A673 (cell line): ENCODE results near the gene WASF1. TPM values are rescaled to one million over a fixed set of nuclear protein-coding genes. Genes with fewer than 3 reads are reported as not detected.
"Not testable (repeated sequence)": the region's sequence is repeated elsewhere in the genome, so short reads cannot be mapped to it uniquely, and the experiment has no call there.

Source experiments
- BruUV-seq: library from RNA; stranded (reverse); fragments of 400-500 nt; replicated peaks from 2 replicates; lab custom pipeline; 2021; lab: Mats Ljungman, UMichigan
- CTCF ChIA-PET: fragments of 300-600 bp; sonication (Branson Sonifier 250); formaldehyde crosslinking; loops from one replicate; lab custom pipeline; 2022; ENCODE audit warnings: antibody characterized with exemption; lab: Charles Lee
- POLR2A ChIA-PET: fragments of 300-600 bp; sonication (Branson Sonifier 250); formaldehyde crosslinking; loops from one replicate; lab custom pipeline; 2022; ENCODE audit warnings: antibody characterized with exemption; ENCODE audit not compliant: low non-redundant PET; lab: Charles Lee
- DNase-seq: peaks from one replicate; pipeline ENCODE4 v3.0.0-alpha.2; 2015; ENCODE audit warnings: low spot score
- H3K27ac ChIP-seq: fragments of 200-600 bp; sonication (generic); 2 replicates; pipeline ENCODE4 v1.5.1; 2016; ENCODE audit warnings: mixed run types, low read depth, mild to moderate bottlenecking, mixed read lengths, antibody characterized with exemption, low read length; ENCODE audit not compliant: poor library complexity, severe bottlenecking
- H3K27me3 ChIP-seq: fragments of 200-600 bp; sonication (generic); replicated peaks from 2 replicates; pipeline ENCODE4 v1.6.1; 2017; ENCODE audit warnings: mixed run types, low read depth, mild to moderate bottlenecking, mixed read lengths, antibody characterized with exemption, low read length; ENCODE audit not compliant: insufficient read depth, poor library complexity
- H3K36me3 ChIP-seq: fragments of 200-600 bp; sonication (generic); 2 replicates; pipeline ENCODE4 v1.6.1; 2016; ENCODE audit warnings: mixed run types, mild to moderate bottlenecking, mixed read lengths, antibody characterized with exemption, low read length; ENCODE audit not compliant: insufficient read depth, poor library complexity, severe bottlenecking
- H3K4me1 ChIP-seq: fragments of 200-600 bp; sonication (generic); 2 replicates; pipeline ENCODE4 v1.6.1; 2017; ENCODE audit warnings: mixed run types, mild to moderate bottlenecking, mixed read lengths, antibody characterized with exemption, low read length; ENCODE audit not compliant: insufficient read depth, poor library complexity, severe bottlenecking
- H3K4me3 ChIP-seq: fragments of 200-600 bp; sonication (generic); 2 replicates; pipeline ENCODE4 v1.5.1; 2016; ENCODE audit warnings: low read depth, mixed run types, mild to moderate bottlenecking, mixed read lengths, low read length; ENCODE audit not compliant: poor library complexity, severe bottlenecking
- H3K9me3 ChIP-seq: fragments of 200-600 bp; sonication (generic); 2 replicates; pipeline ENCODE4 v1.6.1; 2016; ENCODE audit warnings: mixed run types, low read depth, mild to moderate bottlenecking, mixed read lengths, antibody characterized with exemption, low read length; ENCODE audit not compliant: poor library complexity, severe bottlenecking
- EZH2 ChIP-seq: fragments of 200-600 bp; sonication (generic); IDR thresholded peaks from 2 replicates; pipeline ENCODE4 v1.6.1; 2017; ENCODE audit warnings: borderline replicate concordance, low read depth, mild to moderate bottlenecking, mixed read lengths, antibody characterized with exemption, low read length; ENCODE audit not compliant: poor library complexity, severe bottlenecking
- intact Hi-C: fragments of 100-400 bp; cut with micrococcal nuclease; formaldehyde crosslinking; loops from one replicate; pipeline ENCODE4 v1.10.0; 2022; ENCODE audit not compliant: unreplicated experiment
- total RNA-seq: library from RNA; stranded (reverse); gene quantifications from 2 replicates; pipeline ENCODE4 v1.2.3, GENCODE V29; 2021
- TF ChIP-seq, protein P1 (sequence below): fragments of 300-800, 200-600 bp; sonication (generic); conservative IDR thresholded peaks from 2 replicates; pipeline ENCODE4 v1.5.1; 2017; ENCODE audit warnings: low read depth, mild to moderate bottlenecking, antibody characterized with exemption, low read length, moderate library complexity, mixed read lengths

Gene WASF1
- total RNA-seq, 1 experiment from 2014 or later, result 159 TPM

DNA sequence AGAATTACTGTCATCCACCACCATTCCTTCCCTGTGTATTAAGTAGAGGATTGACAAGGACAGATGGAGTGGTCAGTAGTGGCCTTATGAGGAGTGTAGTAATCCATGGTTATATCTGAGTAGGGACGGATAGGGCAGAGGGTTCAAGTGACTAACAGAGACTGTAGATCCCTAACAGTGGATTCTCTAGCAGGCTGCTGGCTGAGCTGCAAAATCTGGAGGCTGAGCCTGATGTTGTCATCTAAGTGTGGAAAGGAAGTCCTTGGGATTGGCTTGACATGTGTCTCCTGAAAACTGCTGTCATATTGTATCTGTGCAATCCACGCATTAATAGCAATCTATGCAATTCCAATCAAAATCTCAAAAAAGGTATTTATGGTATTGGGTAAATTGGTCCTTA is 94.2 kb downstream of the WASF1 start:
- intact Hi-C loops, result no loop called here
- Histone ChIP-seq H3K36me3 (peaks cover 6% of the 10 kb centered on the region), H3K27me3 (no peaks in the 10 kb centered on the region), H3K27ac (no peak overlapping the region), H3K4me3 (no peak overlapping the region), H3K9me3 (no peaks in the 10 kb centered on the region), H3K4me1 (no peaks in the 10 kb centered on the region)
- no peak for DNase-seq
- BruUV-seq, result no TSS peak
- CTCF ChIA-PET, result no interaction called here
- TF ChIP-seq, protein P1, sequence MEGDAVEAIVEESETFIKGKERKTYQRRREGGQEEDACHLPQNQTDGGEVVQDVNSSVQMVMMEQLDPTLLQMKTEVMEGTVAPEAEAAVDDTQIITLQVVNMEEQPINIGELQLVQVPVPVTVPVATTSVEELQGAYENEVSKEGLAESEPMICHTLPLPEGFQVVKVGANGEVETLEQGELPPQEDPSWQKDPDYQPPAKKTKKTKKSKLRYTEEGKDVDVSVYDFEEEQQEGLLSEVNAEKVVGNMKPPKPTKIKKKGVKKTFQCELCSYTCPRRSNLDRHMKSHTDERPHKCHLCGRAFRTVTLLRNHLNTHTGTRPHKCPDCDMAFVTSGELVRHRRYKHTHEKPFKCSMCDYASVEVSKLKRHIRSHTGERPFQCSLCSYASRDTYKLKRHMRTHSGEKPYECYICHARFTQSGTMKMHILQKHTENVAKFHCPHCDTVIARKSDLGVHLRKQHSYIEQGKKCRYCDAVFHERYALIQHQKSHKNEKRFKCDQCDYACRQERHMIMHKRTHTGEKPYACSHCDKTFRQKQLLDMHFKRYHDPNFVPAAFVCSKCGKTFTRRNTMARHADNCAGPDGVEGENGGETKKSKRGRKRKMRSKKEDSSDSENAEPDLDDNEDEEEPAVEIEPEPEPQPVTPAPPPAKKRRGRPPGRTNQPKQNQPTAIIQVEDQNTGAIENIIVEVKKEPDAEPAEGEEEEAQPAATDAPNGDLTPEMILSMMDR, result no peak
- no peak for TF ChIP-seq EZH2
- POLR2A ChIA-PET, result no interaction called here

DNA sequence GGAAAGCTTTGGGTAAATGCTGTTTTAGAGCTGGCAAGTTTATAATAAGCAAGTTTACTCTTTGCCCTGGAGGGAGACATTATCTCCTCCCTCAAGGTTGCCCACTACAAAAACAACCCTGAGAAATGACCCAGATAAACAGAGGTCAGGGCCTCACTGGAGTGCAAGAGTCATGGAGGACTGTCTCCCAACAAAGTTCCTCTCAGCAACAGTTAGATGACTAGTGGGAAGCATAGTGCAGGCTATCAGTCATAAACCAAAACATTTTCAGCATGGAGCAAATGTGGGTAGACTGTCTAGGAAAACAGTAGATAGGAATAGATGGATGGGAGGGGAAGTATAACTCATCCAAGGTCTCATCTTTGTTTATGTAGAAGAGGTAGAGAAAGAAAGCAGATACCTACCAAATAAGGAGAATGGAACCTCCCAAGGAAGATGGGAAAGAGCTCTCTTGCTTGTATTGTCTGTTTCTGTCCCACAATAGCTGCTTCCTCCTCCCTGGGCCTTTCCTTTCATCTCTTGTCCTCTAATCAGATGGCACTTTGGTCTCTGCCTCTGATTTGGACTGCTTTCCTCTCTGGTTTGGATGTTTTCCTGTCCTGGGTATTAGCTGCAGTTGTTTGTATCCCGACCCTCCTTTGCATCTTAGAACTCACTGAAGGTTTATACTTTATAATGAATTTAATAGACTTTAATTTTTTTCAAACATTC is 95.4 kb downstream of the WASF1 start:
- Histone ChIP-seq H3K4me1 (no peaks in the 10 kb centered on the region), H3K4me3 (no peak overlapping the region), H3K36me3 (peaks cover 4% of the 10 kb centered on the region), H3K27ac (no peak overlapping the region), H3K27me3 (no peaks in the 10 kb centered on the region), H3K9me3 (no peaks in the 10 kb centered on the region)
- ChIA-PET CTCF (no interaction called here), POLR2A (no interaction called here)
- no peak for DNase-seq
- no TSS peak for BruUV-seq
- intact Hi-C loops, result no loop called here
- TF ChIP-seq, protein P1, result no peak
- TF ChIP-seq EZH2, result no peak

GRCh38 chr6:110075406-110075805 is 104.1 kb downstream of the WASF1 start:
- BruUV-seq, result no TSS peak

DNA sequence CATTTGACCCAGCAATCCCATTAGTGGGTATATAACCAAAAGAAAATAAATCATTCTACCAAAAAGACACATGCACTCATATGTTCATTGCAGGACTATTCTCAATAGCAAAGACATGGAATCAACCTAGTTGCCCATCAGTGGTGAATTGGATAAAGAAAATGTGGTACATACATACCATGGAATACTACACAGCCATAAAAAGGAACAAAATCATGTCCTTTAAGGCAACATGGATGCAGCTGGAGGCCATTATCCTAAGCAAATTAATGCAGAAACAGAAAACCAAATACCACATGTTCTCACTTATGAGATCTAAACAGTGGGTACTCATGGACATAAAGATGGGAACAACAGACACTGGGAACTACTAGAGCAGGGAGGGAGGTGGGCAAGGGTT is 106.0 kb downstream of the WASF1 start:
- H3K27ac ChIP-seq, H3K36me3 ChIP-seq, BruUV-seq, H3K4me1 ChIP-seq, CTCF ChIA-PET, H3K9me3 ChIP-seq, DNase-seq, H3K27me3 ChIP-seq, intact Hi-C loops, POLR2A ChIA-PET, H3K4me3 ChIP-seq: not testable (repeated sequence)

More at GRCh38 chr6:110075406-110075805, 104.1 kb downstream of the WASF1 start:
- DNase-seq, result no peak
- Histone ChIP-seq H3K9me3 (no peaks in the 10 kb centered on the region), H3K27me3 (no peaks in the 10 kb centered on the region), H3K36me3 (no peaks in the 10 kb centered on the region), H3K4me3 (no peak overlapping the region), H3K4me1 (no peaks in the 10 kb centered on the region), H3K27ac (no peak overlapping the region)
- POLR2A ChIA-PET, result no interaction called here
- CTCF ChIA-PET, result no interaction called here
- TF ChIP-seq EZH2, result no peak
- TF ChIP-seq, protein P1, result no peak
- intact Hi-C loops, result no loop called here
